ENCODE results near the gene ETV4.
"Not testable (repeated sequence)": the region's sequence is repeated elsewhere in the genome, so short reads cannot be mapped to it uniquely, and the experiment has no call there.

The ETV4 gene

DNA sequence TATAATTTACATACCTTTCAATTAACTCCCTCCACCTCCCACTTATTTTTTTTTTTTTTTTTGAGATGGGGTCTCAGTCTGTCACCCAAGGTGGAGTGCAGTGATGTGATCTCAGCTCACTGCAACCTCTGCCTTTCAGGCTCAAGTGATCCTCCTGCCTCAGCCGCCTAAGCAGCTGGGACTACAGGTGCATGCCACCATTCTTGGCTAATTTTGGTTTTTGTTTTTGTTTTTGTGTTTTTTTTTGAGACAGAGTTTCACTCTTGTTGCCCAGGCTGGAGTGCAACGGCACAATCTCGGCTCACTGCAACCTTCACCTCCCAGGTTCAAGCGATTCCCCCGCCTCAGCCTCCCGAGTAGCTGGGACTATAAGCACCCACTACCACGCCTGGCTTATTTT, 36.7 kb downstream of the ETV4 start:
- not testable (repeated sequence) for DNase-seq

DNA sequence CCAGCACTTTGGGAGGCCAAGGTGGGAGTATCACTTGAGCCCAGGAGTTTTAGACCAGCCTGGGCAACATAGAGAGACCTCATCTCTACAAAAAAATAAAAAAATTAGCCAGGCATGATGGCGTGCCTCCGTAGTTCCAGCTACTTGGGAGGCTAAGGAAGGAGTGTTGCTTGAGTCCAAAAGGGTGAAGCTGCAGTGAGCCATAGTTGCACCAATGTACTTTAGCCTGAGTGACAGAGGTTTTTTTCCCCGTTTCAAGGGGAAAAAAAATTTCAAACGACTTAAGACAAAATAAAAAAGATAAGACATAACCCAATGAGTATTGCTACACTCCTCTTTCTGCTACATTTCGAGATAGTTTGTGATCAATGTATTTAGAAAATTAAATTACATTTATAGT, 55.5 kb downstream of the ETV4 start:
- DNase-seq = no peak

DNA sequence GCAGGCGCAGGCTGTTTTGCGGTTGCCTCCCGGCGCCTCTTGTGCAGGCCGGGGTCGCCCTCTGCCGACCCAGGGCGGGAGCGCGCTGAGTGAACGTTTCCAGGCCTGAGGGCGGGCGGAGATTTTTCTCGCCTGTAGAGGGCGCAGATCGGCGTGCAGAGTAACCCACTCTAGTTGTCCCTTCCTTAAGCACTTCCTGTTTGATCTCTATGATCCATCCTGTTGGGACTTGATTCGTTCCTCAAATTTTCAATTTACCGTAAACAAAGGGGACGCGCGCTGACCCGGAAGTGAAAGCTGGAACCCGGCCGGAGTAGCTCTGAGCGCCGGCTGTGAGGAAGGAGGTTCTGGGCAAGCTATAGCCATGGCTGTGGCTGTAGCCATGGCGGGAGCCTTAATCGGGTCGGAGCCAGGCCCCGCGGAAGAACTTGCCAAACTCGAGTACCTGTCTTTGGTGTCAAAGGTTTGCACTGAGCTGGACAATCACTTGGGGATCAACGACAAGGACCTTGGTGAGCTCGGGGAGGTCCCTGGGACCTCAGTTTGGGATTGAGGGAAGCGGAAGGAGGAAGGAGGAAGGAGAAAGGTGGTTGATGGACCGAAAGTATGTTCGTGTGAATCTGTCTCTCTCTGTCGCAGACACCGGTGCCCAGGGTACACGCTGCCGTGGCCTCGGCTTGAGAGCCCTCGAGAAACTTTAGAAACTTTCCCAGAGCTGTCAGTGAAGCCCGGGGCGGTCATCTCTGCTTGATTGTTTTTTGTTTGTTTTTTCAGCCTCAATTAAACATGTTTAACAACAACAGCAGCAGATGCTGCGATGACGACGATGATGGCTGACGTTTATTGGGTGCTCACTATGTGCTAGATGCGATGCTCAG, 62.2 kb downstream of the ETV4 start, which contains the start of gene DHX8:
DHX8 (plus strand) TSS at position 302 of the 878 bp plus-strand sequence; CDS start at position 365, 63 bp downstream.
- peak; percentile 82 to 99 (median 97) for DNase-seq

DNA sequence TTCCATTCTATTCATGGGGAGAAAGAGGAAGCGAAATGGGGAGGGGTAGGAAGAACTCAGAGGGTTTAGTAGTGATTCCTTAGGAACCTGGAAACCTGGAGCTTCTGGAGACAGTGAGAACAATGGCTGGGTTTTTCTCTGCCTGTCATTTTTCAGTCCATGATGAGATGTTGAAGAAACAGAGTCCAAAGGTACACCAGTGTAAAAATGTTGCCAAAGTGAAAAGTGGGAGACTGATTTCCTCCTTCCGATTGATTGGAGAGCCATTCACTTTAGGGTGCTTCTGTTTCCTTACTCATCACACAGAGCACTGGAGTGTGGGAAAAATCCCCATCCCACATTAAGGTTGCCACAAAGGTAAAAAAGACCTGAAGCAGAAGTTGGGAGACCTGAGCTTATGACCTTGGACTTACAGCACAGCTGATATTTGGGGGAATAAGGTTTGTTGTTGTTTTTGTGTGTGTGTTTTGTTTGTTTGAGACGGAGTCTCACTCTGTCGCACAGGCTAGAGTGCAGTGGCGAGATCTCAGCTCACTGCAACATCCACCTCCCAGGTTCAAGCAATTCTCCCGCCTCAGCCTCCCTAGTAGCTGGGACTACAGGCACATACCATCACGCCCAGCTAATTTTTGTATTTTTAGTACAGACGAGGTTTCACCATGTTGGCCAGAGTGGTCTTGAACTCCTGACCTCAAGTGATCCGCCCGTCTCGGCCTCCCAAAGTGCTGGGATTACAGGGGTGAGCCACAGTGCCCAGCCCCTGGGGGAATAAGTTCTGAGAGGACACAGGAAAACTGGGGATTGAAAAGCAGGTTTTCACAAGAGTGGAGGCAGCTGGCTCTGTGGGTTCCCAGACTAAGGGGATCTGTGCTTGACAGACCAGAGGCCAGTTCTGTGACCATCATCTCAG, 63.8 kb downstream of the ETV4 start:
- DNase-seq = no peak

DNA sequence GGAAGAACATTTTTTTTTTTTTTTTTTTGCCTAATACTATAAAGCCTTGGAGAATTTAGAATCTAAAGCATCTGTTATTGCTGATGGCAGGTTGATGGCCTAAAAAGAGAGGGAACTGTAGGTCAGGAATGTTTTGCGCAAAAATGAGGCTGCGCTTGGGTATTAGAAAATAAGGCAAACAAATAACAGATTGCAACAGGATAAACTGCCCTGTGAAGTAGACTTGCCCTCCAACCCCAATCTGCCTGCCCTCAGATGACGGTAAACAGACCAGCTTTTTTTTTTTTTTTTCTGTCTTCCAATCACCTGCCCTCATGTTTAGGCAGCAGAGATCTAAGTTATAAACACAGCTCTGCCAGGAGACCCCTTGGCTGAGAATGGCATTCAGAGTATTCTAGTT, 66.2 kb downstream of the ETV4 start:
- no peak for DNase-seq
